Memory B cell (primary cell): ENCODE results near the gene MT1A.

Experiments used
- ATAC-seq: fragments of 150-1000 bp; cut with Tn5 transposase; 2 replicates; pipeline ENCODE4 v1.10.0; 2021; ENCODE audit warnings: low read depth, mild to moderate bottlenecking, moderate library complexity
- DNase-seq, 2 donors: peaks; one replicate each; pipeline ENCODE4 v3.0.0; 2022; ENCODE audit warnings: low spot score in 2 of 2
- H3K27ac Mint-ChIP-seq: one replicate; pipeline ENCODE4 v1.8.0; 2022; ENCODE audit warnings: mild to moderate bottlenecking, moderate library complexity, mixed read lengths
- H3K27me3 Mint-ChIP-seq: one replicate; pipeline ENCODE4 v1.8.0; 2022; ENCODE audit warnings: mixed read lengths
- H3K36me3 Mint-ChIP-seq: one replicate; pipeline ENCODE4 v1.8.0; 2022; ENCODE audit warnings: mild to moderate bottlenecking, mixed read lengths
- H3K4me1 Mint-ChIP-seq: one replicate; pipeline ENCODE4 v1.8.0; 2022; ENCODE audit warnings: mixed read lengths
- H3K4me3 Mint-ChIP-seq: one replicate; pipeline ENCODE4 v1.8.0; 2022; ENCODE audit warnings: mild to moderate bottlenecking, moderate library complexity, mixed read lengths
- H3K9me3 Mint-ChIP-seq: one replicate; pipeline ENCODE4 v1.8.0; 2022; ENCODE audit warnings: mixed read lengths

MT1A gene

GRCh38 chr16:56606476-56607108, 31.9 kb upstream of the MT1A start:
- Mint-ChIP-seq H3K27ac (peak overlapping the region; percentile 17), H3K4me3 (peak overlapping the region; percentile 27), H3K4me1 (peaks cover 26% of the 10 kb centered on the region), H3K36me3 (no peaks in the 10 kb centered on the region), H3K27me3 (peaks cover 2% of the 10 kb centered on the region), H3K9me3 (no peaks in the 10 kb centered on the region)
- no peak for DNase-seq
- ATAC-seq, result no peak

GRCh38 chr16:56607109-56607618, 31.3 kb upstream of the MT1A start:
- H3K36me3 Mint-ChIP-seq, result no peaks in the 10 kb centered on the region
- peak overlapping the region; percentile 27 for H3K4me3 Mint-ChIP-seq
- ATAC-seq (no peak), DNase-seq (no peak)
- H3K4me1 Mint-ChIP-seq, result peaks cover 26% of the 10 kb centered on the region
- H3K27ac Mint-ChIP-seq, result no peak overlapping the region
- no peaks in the 10 kb centered on the region for H3K9me3 Mint-ChIP-seq
- peaks cover 2% of the 10 kb centered on the region for H3K27me3 Mint-ChIP-seq

GRCh38 chr16:56607675-56608042, 30.8 kb upstream of the MT1A start:
- ATAC-seq (no peak), DNase-seq (no peak)
- Mint-ChIP-seq H3K36me3 (no peaks in the 10 kb centered on the region), H3K4me1 (peaks cover 26% of the 10 kb centered on the region), H3K27ac (peak overlapping the region; percentile 19), H3K27me3 (peaks cover 2% of the 10 kb centered on the region), H3K4me3 (peak overlapping the region; percentile 68), H3K9me3 (no peaks in the 10 kb centered on the region)

GRCh38 chr16:56608043-56608875, 30.2 kb upstream of the MT1A start, which contains the start of gene MT2A:
TSS of gene MT2A (plus strand) at chr16:56608584. CDS start at chr16:56608656, 72 bp downstream.
- H3K4me1 Mint-ChIP-seq, result peaks cover 26% of the 10 kb centered on the region
- peaks cover 2% of the 10 kb centered on the region for H3K27me3 Mint-ChIP-seq
- peak within 1 kb of the TSS; percentile 92 for H3K4me3 Mint-ChIP-seq
- ATAC-seq (peak; percentile 79), DNase-seq (peak; percentile 68 to 69)
- H3K36me3 Mint-ChIP-seq, result no peaks in the 10 kb centered on the region
- peak within 1 kb of the TSS; percentile 86 for H3K27ac Mint-ChIP-seq
- H3K9me3 Mint-ChIP-seq, result no peaks in the 10 kb centered on the region

- Mint-ChIP-seq H3K9me3 (no peaks in the 10 kb centered on the region), H3K4me3 (peak overlapping the region; percentile 92), H3K36me3 (no peaks in the 10 kb centered on the region), H3K4me1 (peaks cover 26% of the 10 kb centered on the region), H3K27ac (peak overlapping the region; percentile 86), H3K27me3 (no peaks in the 10 kb centered on the region)
- DNase-seq (no peak), ATAC-seq (no peak)
Measured at GRCh38 chr16:56608876-56609462, 29.5 kb upstream of the MT1A start.

GRCh38 chr16:56609463-56609921, 29.0 kb upstream of the MT1A start:
- H3K27ac Mint-ChIP-seq, result peak overlapping the region; percentile 86
- H3K9me3 Mint-ChIP-seq, result no peaks in the 10 kb centered on the region
- H3K4me3 Mint-ChIP-seq, result peak overlapping the region; percentile 92
- DNase-seq, result peak; percentile 63 to 77
- peaks cover 26% of the 10 kb centered on the region for H3K4me1 Mint-ChIP-seq
- H3K36me3 Mint-ChIP-seq, result no peaks in the 10 kb centered on the region
- ATAC-seq, result peak; percentile 75
- no peaks in the 10 kb centered on the region for H3K27me3 Mint-ChIP-seq

- Mint-ChIP-seq H3K27ac (peak overlapping the region; percentile 86), H3K36me3 (no peaks in the 10 kb centered on the region), H3K4me3 (peak overlapping the region; percentile 92), H3K4me1 (peaks cover 26% of the 10 kb centered on the region), H3K27me3 (no peaks in the 10 kb centered on the region), H3K9me3 (no peaks in the 10 kb centered on the region)
- peak; percentile 57 for ATAC-seq
- DNase-seq, result peak in 1 of 2 donors; percentile 26
Measured at GRCh38 chr16:56610017-56610608, 28.4 kb upstream of the MT1A start.

GRCh38 chr16:56610609-56611111, 27.8 kb upstream of the MT1A start:
- Mint-ChIP-seq H3K27ac (peak overlapping the region; percentile 86), H3K36me3 (no peaks in the 10 kb centered on the region), H3K9me3 (no peaks in the 10 kb centered on the region), H3K4me3 (peak overlapping the region; percentile 72), H3K27me3 (no peaks in the 10 kb centered on the region), H3K4me1 (peaks cover 26% of the 10 kb centered on the region)
- no peak for ATAC-seq
- no peak for DNase-seq

GRCh38 chr16:56611281-56611833, 27.1 kb upstream of the MT1A start:
- ATAC-seq (no peak), DNase-seq (no peak)
- no peaks in the 10 kb centered on the region for H3K9me3 Mint-ChIP-seq
- H3K36me3 Mint-ChIP-seq, result no peaks in the 10 kb centered on the region
- H3K27ac Mint-ChIP-seq, result peak overlapping the region; percentile 86
- peak overlapping the region; percentile 47 for H3K4me3 Mint-ChIP-seq
- H3K27me3 Mint-ChIP-seq, result no peaks in the 10 kb centered on the region
- H3K4me1 Mint-ChIP-seq, result peaks cover 26% of the 10 kb centered on the region

GRCh38 chr16:56613706-56614105, 24.8 kb upstream of the MT1A start:
- Mint-ChIP-seq H3K4me1 (peaks cover 27% of the 10 kb centered on the region), H3K27ac (no peak overlapping the region), H3K4me3 (no peak overlapping the region)

GRCh38 chr16:56614549-56614991, 23.9 kb upstream of the MT1A start:
- Mint-ChIP-seq H3K27me3 (peaks cover 9% of the 10 kb centered on the region), H3K27ac (no peak overlapping the region), H3K9me3 (no peaks in the 10 kb centered on the region), H3K4me3 (no peak overlapping the region), H3K36me3 (no peaks in the 10 kb centered on the region), H3K4me1 (peaks cover 20% of the 10 kb centered on the region)
- ATAC-seq (no peak), DNase-seq (no peak)

More at GRCh38 chr16:56613706-56614105, 24.8 kb upstream of the MT1A start:
- peaks cover 8% of the 10 kb centered on the region for H3K27me3 Mint-ChIP-seq
- ATAC-seq (no peak), DNase-seq (no peak)
- no peaks in the 10 kb centered on the region for H3K9me3 Mint-ChIP-seq
- no peaks in the 10 kb centered on the region for H3K36me3 Mint-ChIP-seq

- ATAC-seq (no peak), DNase-seq (no peak)
- Mint-ChIP-seq H3K36me3 (no peaks in the 10 kb centered on the region), H3K27me3 (peaks cover 10% of the 10 kb centered on the region), H3K4me1 (peaks cover 16% of the 10 kb centered on the region), H3K4me3 (no peak overlapping the region), H3K9me3 (no peaks in the 10 kb centered on the region), H3K27ac (no peak overlapping the region)
Measured at GRCh38 chr16:56615353-56615752, 23.1 kb upstream of the MT1A start.

GRCh38 chr16:56616608-56617211, 21.8 kb upstream of the MT1A start:
- H3K4me3 Mint-ChIP-seq, result peak overlapping the region; percentile 64
- peaks cover 6% of the 10 kb centered on the region for H3K4me1 Mint-ChIP-seq
- H3K27ac Mint-ChIP-seq, result no peak overlapping the region
- no peak for ATAC-seq
- H3K36me3 Mint-ChIP-seq, result no peaks in the 10 kb centered on the region
- peaks cover 12% of the 10 kb centered on the region for H3K27me3 Mint-ChIP-seq
- no peak for DNase-seq
- no peaks in the 10 kb centered on the region for H3K9me3 Mint-ChIP-seq
